ENCODE results near the gene TMSB10.
"Not testable (repeated sequence)": the region's sequence is repeated elsewhere in the genome, so short reads cannot be mapped to it uniquely, and the experiment has no call there.

Gene TMSB10

DNA sequence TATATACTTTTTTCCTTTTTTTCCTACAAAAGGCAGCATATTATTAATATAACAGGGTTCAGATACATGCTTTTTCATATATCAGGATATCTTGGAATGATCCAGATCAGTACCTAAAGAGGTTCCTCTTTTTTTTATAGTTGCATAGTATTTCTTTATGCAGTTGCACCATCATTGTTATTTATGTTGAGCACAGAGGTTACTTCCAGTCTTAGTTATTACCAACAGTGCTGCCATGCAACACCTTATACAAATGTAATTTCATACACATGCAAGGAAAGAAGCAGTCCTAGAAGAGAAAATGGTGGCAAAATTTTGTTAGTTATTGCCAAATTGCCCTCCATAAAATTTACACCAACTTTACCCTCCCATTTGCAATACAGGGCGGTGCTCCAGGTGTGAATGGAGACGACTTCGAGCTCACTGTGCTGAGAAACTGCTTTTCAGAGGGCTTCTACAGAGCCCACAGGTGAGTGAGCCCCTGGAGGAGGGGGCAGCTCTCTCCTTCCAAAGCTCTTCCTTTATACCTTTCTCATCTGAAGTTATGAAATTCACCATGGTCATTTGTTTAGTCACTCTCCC is 35.5 kb downstream of the TMSB10 start:
- DNase-seq = no peak

DNA sequence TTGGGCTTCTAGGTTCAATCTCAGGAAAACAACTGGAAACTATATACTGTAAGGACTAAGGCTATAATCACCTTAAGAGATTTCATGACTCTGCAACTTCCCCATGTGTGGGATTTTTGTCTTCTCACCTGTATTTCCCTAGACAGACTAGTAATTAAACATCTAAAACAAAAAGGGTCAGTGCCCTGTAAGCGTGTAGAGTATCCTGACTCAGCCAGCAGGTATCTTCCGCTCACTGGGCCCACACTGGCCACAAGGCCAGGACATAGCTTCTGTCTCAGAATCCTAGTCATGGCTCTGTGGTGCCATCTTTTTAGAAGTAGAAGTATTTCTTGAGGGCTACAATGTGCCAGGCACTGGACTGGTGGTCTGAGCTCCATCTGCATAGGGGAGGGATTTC is 36.7 kb downstream of the TMSB10 start:
- DNase-seq = no peak

DNA sequence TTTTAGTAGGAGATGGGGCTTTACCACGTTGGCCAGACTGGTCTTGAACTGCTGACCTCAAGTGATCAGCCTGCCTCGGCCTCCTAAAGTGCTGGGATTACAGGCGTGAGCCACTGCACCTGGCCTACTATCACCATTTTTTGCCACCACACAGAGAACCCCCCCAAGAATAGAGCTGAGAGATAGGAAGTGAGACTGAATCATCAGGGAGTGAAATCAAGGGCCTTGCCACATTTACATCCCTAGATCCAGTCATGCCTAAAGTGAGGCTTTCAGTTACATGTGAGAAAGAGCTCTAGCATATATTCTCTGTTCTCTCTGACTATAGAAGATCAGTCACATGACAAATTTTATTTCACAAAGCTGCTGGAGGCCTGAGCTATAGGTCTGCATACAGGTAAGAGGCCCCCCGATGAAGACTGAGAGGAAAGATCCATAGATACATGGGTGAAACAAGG is 37.5 kb downstream of the TMSB10 start:
- no peak for DNase-seq

DNA sequence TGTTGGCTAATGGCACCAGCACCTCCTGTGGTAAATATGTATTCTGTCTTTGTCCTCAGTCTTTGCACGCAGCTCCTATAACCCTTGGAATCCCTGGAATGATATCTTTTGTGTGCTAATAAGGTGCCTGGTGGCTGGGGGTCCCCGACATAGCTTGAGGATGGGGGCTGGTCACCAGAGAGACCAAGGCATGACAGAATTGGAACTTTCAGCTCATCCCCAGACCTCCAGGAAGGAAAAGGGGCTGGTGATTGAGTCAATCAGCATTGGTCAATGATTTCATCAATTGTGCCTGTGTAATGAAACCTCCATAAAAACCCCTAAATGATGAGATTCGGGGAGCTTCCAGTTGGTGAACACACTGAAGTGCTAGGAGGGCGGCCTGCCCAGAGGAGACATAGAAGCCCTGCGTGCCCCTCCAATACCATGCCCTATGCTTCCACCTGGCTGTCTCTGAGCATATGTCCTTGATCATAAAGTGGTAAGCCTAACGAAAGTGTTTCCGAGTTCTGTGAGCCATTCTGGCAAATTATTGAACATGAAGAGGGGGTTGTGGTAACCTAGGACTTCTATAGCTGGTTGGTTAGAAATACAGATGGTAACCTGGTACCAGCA is 38.9 kb downstream of the TMSB10 start:
- DNase-seq = no peak

DNA sequence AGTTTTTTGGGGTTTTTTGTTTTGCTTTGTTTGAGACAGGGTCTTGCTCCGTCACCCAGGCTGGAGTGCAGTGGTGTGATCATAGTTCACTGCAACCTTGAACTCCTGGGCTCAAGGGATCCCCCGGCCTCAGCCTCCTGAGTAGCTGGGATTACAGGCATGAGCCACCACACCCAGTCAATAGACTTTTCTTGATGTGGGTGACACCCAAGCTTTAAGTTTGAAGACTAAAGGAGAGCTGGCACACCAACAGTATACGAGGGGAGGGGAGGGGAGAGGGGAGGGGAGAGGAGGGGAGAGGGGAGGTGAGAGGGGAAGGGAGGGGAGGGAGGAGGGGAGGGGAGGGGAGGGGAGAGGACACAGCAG is 40.4 kb downstream of the TMSB10 start:
- DNase-seq = not testable (repeated sequence)

DNA sequence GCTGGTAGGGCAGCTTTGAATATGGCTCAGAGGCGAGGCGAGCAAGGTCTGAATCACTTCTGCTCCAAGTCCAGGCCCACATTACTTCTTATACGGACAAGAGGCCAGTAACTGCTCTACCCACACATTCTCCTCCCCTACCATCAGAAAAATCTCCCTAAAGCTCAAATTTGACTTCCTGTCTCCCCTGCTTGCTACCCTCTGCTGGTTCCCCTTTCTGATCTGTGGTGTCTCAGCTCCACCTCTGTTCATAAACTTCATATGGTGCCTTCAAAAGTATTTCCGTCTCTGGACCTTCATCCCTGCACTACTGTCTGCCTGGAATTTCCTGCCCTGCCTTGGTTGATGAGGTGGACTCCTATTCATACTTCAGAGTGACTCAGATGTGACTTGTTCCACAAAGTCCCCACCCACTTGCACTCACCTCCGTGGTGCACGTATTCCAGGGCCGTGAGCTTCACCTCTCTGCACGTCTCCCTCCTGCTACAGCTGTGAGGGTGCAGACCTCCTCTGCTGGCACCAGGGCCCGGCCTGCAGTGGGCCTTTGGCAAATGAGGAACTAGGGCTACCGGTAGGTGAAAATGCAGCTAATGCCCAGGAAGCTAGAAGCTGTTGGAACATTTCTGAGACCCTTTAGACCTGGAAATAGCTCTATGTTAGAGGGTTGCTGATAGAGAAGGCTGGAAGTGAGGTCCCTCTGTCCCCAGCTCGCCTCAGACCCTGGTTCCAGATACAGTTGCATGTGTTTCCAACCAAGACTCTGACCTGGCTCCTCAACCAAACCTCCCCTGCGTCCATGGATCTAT is 41.0 kb downstream of the TMSB10 start:
- DNase-seq = peak; percentile 50

DNA sequence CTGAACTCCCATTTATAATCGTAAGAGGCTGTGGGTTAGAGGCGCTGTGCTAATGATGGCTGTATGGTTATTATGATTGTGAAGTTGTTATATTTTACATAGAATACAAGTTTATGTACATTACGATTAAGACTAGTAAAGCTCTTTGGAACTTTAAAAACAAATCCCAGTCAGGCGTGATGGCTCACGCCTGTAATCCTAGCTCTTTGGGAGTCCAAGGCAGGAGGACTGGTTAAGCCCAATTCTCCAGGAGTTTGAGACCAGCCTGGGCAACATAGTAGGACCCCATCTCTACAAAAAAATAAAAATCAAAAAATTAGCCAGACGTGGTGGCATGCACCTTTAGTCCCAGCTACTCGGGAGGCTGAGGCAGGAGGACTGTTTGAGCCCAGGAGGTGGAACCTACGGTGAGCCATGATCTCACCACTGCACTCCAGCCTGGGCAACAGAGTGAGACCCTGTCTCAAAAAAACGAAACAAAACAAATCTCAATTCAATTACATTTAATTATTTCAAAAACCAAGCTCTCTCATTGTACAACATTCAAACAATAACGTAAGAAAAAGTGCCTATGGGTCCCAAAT is 41.6 kb downstream of the TMSB10 start:
- DNase-seq = no peak

DNA sequence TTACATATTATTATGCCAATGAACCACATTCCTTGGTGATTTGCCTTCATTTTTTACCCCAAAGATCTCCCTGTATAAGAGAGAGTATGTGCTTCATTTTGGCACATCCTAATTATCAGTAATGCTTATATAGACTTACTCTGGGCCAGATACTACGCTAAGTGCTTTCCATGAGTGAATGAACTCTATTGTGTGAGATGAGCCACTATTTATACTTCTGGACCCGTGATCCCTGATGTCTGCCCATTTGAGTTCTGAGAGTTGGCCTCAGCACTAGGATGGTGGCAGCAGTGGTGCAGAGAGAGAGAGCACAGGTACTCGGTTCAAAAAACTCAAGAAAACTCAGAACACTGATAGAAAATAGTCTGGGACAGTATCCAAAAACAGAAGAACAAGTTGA is 48.1 kb downstream of the TMSB10 start:
- DNase-seq = no peak

DNA sequence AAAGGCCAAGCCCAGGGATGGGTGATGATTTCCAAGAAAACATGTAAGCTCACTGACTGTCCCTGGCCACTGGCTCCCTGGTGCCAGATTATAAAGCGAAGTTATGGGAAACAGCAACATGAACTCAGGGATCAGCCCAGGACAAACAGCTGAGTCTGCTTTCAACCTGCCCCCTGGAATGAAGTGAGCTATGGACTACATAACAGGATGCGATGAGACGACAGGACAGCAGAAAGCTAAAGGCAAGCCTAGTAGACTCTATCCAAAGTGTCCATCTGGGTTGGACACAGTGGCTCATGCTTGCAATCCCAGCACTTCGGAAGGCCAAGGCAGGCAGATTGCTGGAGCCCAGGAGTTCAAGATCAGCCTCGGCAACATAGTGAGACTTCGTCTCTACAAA is 48.9 kb downstream of the TMSB10 start:
- no peak for DNase-seq

Measured in DMS53 (cell line).